Brain pericyte (primary cell): ENCODE data around the gene ISG15.
"Not testable (repeated sequence)": the region's sequence is repeated elsewhere in the genome, so short reads cannot be mapped to it uniquely, and the experiment has no call there.

Experiments used
- DNase-seq: peaks from one replicate; pipeline ENCODE4 v3.0.0-alpha.2; 2012; ENCODE audit warnings: low read depth, low spot score

Gene ISG15

GRCh38 chr1:994546-994945, 18.8 kb upstream of the ISG15 start:
- DNase-seq: not testable (repeated sequence)

GRCh38 chr1:995665-996633, 17.3 kb upstream of the ISG15 start:
- DNase-seq: no peak

GRCh38 chr1:996851-997712, 16.2 kb upstream of the ISG15 start:
- no peak for DNase-seq

DNA sequence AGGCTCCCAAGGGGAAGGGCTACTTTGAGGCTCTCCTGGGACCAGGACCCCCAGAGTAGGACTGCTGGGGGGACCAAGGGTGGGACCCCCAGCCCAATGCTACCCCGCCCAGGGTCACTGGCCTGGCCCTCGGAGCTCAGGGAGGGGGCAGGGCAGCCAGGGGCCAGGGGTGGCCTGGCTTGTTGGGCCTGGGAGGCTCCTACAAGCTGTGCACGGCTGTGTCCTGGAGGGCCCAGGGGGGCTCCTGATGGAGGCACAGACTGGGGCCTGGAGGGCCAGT, 15.6 kb upstream of the ISG15 start:
- DNase-seq: no peak

- DNase-seq: no peak
These were observed 15.1 kb upstream of the ISG15 start for GRCh38 chr1:997993-998744.

- no peak for DNase-seq
These were observed 14.6 kb upstream of the ISG15 start for GRCh38 chr1:998745-998994.

DNA sequence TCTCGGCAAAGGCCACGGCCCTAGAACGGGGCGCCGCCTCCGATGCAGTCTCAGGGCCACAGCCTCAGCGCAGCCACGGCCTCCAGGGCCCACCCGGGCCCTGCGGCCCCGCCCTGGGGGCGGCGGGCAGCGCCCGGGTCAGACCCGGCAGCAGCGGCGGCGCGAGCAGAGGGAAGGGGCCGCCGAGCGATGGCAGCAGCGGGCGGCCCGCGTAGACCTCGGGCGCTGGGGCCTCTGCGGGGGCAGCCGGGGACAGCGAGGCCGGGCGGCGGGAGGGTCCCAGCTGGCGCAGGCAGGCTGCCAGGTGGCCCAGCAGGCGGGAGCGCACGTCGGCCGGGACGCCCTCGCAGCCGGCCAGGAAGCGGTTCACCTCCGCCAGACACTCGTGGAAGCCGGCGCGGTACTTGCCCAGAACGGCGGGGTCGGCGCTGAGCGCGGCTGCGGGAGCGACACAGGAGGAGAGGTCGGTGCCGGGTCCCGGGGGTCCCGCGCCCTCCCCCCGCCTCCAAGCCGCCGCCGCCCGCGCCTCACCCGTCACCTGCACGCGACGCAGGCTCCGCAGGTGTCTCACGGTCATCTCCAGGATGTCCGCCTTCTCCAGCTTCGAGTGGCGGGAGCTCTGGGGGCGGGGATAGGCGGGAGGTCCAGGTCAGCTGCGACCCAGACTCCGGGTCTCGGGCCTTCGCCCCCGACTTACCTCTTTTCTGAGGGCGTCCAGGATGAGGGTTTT, 14.1 kb upstream of the ISG15 start:
- DNase-seq: no peak

DNA sequence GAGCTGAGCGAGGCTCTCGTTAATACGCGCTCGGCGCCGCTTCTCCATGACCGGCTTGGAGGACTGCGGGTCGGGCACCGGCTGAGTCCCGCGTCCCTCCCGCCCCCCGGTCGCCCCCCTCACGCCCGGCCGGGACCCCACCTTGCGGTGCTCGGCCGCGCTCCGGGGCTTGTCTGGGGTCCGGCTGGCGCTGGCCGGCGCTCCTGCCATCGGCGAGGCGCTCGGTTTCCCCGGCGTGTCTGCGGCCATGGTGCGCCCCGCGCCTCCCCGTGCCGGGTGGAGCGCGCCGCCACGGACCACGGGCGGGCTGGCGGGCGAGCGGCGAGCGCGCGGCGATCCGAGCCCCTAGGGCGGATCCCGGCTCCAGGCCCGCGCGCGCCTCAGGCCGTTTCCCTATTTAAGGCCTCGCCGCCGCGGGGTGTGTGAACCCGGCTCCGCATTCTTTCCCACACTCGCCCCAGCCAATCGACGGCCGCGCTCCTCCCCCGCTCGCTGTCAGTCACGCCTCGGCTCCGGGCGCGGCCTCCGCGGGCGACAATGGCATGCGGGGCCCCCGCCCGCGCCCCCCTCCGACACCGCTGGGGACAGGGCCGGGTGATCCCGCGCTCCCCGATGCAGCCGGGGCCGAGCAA, 13.5 kb upstream of the ISG15 start, which contains the start of gene HES4:
HES4 (minus strand) TSS at position 373 of the 632 bp plus-strand sequence; CDS start at position 249, 124 bp downstream.
- peak; percentile 71 for DNase-seq

GRCh38 chr1:1000357-1001056, 12.8 kb upstream of the ISG15 start:
- peak; percentile 89 for DNase-seq

DNA sequence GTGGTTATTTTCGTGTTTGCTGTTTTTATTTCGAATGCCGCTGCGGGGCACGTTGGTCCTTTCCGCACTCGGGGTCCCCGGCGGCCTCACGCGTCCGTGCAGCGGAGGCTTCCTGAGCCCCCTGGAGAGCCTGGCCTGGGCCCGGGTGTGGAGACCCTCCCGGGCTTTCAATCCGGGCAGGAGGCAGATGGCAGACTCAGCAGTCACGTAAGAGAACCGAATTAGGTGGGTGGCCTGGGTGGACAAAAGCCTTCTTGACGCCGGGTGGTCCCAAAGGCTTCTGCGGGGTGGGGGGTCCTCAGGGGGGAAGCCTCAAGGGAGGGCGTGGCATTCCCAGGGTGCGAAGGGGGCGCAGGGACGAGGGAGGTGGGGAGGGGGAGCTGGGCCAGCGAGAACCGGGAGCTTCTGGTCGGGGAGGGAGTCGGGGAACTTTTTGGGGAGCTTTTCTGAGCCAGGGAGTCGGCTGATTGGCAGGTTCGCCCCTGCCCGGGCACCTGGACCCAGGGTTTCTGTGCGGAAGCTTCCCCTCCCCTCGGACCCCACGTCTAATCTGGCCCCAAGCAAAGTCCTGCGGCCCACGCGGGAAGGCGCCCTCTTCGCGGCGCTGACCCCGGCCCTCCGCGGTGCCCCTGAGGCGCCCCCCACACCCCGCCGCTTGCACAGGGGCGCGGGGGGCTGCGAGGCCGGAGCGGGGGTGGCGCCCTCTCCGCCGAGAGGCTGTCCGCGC, 12.1 kb upstream of the ISG15 start:
- no peak for DNase-seq

DNA sequence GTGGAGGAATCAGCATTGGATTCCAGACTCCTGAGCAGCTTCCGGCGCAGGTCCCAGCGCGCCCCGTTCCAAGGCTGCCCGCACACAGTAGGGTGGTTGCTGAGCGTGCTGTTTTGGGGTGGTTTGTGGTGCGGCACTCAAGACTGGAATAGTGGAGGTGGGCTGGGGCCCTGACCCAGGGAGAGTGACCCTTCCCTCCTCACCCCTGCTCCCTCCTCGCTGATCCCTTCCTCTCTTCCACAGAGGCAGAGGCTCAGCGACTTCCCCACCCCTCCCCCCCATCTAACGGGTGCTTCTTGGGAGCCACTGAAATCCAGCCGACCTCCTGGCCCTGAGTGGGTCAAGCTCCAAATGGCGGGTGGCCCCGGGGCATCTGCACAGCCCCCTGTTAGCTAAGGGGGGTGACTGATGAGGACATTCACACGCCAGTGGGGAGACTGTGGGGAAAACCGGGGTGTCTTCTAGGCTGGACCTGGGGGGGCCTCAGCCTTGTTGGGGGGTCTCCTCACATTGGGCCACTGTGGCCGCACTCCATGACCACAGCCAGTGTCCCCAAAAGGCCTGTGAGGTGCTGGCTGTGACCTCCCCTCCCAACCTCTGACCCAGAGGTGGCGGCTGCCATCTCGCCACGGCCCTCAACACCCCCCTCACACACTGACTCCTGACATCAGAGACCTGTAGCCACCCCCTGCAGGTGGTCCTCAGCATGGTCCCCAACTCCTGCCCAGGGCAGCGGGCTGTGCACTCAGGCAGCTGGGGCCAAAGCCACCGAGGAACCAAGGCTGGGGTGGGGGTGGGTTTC, 9.5 kb upstream of the ISG15 start:
- DNase-seq: no peak

DNA sequence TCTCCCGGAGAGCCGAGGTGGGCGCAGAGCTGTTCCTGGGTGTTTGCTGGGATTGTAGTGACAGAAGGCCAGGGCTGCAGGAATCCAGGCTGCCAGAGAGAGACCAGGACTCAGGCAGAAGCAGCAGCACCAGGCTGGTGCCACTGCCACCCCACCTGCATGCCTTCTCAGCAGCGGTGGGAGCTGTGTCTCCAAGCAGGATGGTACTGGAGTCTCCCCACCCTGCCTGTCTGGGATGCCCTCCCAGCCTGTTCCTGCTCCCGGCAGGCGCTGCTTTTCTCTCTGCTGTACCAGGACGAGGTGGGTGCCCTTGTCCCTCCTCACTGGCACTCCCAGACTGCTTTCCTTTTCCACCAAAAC, 8.9 kb upstream of the ISG15 start:
- no peak for DNase-seq

DNA sequence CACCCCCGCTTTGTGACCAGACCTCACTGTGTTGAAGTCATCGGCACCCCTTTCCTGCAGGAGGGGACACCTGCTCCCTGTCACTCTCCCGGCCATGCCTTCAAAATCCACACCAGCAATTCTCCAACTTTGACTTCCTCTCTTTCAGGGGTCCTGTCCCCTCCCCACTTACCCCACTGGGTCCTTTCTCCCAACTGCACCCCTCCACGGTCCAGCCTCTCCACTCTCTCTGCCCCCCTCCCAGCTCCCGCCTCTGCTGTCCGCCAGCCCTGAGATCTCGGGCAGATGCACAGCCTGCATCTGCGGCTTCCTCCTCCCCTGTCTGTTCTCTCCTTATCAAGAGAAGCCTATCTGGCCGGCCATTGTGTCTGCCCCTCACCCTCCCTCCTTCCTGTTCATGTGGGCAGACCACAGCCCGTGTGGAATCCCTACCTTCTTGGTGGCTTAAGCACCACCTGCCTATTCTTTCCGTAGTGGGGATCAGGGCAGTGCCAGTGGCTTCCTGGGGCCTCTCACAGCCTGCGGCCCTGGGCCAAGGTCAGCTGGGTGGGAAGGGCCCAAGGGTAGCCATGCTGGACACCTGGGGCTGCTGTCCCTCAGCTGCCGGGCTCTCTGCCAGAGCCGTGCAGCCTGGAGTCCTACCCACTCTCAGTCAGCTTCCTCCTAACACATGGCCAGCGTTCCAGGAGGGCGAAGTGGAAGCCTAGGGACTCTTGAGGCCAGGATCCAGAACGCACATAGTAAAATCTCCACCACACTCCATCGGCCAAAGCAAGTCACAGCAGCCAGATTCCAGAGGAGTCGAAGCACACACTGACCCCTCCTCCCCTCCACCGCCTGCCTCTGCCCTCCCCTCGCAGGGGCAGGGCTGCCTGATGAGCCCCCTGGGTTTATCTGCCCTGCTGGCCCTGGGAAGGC, 8.3 kb upstream of the ISG15 start:
- no peak for DNase-seq

DNA sequence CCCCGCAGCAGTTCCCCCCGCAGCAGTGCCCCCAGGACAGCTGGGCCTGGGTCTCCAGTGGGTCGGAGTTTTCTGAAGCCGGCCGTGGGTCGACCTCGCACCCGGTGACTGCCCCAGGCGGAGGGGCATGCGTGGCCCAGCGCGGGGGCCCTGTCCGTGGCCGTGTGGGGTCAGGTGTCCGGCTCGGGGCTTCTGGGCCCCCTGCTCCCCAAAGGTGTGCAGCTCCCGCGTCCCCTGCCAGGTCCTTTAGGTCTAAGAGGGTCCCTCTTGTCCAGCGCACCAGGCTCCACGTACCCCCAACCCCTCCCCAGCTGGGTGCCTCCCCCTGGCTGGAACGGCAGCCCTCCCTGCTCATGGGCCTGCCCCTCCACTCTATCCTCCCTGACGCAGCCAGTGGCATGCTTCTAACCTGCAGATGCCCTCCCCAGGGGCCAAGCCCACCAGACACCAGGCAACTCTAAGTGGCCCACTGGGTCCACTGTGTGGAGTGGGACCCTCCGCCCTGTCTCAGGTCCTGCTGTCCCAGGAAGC, 7.5 kb upstream of the ISG15 start:
- no peak for DNase-seq

DNA sequence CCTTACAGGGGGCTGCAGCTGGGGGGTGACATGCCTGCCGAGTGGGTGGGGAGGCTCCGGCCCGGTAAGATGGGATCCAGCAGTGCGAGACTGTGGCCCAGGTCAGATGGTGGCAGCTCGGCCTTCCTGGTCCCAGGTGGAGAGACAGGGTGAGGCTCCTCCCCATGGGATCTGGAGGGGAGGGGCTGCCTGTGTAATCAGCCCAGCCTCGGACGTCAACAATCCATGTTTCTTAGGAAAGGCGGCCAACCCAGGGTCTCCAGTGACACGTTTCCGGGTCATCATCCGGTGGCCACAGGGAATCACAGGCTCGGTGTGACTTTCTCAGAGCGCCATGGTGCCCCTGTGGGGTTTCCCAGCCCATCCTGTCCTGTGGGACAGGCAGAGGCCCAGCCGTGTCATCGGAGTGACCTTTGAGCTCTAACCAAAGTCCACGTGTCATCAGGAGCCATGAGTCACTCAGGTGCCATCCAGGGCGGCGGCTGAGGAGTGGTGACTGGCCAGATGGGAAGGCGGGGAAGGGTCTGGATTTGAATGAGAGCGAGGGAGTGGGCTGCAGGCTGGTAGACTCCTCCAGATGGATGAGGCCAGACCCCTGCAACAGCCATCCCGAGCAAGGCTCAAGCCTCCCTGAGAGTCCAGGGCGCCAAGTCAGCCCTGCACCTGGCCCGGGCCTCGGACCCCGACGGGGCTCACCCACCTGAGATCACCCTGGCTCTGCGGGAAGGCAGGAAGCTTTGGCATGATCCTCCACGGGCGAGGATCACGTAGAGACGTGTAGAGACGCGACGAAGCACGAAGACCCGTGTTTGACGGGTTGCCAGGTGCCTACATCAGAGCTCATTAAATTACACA, 6.8 kb upstream of the ISG15 start:
- DNase-seq: no peak

DNA sequence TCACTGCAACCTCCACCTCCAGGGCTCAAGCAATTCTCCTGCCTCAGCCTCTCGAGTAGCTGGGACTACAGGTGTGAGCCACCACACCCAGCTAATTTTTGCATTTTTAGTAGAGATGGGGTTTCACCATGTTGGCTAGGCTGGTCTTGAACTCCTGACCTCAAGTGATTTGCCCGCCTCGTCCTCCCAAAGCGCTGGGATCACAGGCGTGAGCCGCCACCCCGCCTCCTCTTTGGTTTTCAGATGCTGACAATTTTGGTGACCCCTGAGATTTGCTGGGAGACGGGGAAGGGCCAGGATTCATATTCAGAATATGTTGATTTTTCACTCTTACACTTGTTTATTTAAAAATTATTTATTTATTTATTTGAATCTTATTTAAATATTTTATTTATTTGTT, 3.2 kb upstream of the ISG15 start:
- not testable (repeated sequence) for DNase-seq
